ENCODE data around the gene WRAP73.

DNA sequence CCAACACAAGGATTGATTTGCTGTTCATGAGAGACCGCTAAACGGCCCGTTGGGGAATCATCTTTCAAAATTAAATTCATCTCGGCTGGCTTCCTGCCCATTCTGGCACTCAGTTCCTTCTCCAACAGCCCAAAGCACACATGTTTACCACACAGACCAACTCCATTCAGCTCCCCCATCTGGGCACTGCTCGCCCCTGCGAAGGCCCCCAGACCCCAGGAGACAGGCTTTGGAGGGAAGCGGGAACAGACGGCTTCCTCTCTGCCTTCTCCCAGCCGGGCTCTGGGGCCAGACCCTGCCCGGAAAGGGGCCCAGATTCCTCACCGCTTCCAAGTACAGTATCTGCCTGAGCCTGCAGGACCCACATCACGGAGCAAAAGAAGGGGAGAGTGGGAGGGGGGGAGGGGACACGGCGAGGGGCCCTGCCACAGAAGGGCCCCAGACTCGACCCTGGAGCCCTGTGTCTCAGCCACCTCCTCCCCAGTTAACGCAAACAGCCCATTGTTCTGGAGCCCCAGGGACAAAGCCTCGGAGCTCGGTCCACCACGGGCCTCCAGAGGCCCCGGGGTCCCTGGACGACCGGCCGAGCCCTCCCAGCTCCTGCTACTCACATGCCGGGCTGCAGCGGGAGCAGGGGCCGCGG, 39.3 kb downstream of the WRAP73 start:
- TF ChIP-seq POLR2A (IDR thresholded peaks at IDR 0.05) = no peak
- TF ChIP-seq, protein P1, sequence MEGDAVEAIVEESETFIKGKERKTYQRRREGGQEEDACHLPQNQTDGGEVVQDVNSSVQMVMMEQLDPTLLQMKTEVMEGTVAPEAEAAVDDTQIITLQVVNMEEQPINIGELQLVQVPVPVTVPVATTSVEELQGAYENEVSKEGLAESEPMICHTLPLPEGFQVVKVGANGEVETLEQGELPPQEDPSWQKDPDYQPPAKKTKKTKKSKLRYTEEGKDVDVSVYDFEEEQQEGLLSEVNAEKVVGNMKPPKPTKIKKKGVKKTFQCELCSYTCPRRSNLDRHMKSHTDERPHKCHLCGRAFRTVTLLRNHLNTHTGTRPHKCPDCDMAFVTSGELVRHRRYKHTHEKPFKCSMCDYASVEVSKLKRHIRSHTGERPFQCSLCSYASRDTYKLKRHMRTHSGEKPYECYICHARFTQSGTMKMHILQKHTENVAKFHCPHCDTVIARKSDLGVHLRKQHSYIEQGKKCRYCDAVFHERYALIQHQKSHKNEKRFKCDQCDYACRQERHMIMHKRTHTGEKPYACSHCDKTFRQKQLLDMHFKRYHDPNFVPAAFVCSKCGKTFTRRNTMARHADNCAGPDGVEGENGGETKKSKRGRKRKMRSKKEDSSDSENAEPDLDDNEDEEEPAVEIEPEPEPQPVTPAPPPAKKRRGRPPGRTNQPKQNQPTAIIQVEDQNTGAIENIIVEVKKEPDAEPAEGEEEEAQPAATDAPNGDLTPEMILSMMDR (IDR thresholded peaks at IDR 0.05) = no peak

All from right lobe of liver (tissue), 4 donors.